HG03342 (cell line): Measurements from ENCODE around the gene DRC1.

ENCODE experiments used
- ATAC-seq: cut with Tn5 transposase; IDR thresholded peaks from one replicate; pipeline ENCODE4 v1.9.1; 2021; ENCODE audit warnings: mild to moderate bottlenecking, moderate library complexity; ENCODE audit not compliant: unreplicated experiment

Gene DRC1

DNA sequence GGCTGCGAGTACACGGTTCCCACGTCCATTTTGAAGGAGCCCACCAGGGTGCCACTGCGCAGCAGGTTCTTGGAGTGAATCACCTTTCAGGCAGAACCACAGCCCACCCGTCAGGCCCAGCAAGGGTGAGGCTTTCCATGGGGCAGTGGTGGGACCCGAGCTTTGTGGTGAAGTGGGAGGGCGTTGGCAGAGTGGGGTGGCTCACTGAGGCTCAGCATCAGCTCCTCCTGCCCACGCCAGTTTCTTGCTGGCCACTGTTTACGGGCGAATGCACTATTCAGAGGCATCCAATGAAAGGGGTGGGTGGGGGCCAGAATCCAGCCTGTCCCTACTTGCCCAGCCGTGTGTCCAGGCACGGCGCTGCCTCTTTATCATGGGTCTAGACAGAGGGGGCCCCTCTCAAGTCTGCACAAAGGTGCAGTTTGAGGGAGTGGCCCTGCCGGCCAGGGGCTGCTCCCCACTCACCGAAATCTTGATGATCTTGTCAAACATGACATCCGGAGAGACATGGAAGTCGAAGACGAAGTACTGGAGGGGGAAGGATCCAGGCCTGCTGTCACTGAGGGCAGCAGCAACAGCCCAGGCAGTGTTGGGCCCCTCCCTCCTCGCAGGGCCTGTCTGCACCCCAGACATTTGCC, 87.6 kb downstream of the DRC1 start:
- no peak for ATAC-seq

DNA sequence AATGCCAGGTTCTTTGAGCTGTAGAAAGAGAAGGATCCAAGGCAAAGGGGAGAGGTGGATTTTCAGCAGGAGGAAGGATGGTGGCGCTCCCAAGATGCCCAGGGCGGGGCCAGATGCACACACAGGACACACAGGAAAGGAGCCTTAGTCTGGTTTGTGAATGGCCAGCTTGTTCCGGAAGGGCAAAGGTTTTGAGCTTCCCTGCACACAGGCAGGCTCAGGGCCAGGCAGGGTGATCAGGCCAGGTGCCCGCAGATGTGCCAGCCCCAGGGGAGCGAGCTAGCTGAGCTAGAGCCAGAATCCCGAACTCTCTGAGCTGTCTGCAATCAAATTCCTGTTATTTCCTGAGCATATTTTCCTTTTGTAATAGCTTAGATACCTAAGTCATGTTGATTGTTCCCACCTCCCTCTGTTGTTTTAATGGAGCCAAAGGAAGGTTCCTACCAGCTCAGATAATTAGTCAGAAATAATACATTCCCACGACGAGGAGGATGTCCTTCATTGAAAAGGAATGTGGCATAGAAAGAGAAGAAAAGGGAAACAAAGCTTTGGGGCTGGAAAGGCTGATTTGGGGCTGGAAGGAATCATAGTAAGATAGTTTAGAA, 89.9 kb downstream of the DRC1 start:
- ATAC-seq: no peak

DNA sequence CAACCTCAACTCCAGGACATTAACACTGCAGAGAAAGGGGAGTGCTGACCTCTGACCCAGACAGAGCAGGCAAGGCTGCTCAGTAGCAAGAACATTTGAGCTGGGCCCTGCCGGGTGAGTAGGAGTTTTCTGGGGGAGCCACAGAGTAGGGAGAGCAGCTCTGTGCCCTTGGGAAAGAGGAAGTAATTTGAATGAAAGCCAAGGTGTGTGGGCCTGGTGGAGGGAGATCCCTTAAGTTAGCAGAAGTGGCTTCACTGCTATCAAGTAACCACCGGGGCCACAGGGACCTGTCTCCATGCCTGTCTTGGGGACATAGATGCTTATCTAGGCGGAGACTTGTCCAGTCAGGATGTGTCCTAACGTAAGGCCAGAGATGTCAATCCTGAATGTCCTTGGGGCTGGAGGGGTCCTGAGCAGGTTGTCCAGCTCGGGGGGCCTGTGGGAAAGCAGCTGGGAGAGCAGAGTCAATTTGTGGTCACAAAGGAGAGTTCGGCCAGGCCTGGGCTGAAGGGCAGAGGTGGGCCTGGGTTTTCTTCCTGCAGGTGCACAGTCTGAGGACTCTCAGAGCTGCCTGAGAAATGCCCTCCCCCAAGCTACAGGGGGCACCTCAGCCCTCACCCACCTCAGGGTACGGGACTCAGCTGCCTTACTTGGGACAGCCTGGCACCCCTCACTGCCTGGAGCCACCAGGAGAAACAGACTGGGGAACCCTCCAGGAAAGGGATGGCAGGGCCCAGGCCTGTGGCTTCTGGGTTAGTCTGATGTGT, 91.2 kb downstream of the DRC1 start:
- ATAC-seq: no peak

DNA sequence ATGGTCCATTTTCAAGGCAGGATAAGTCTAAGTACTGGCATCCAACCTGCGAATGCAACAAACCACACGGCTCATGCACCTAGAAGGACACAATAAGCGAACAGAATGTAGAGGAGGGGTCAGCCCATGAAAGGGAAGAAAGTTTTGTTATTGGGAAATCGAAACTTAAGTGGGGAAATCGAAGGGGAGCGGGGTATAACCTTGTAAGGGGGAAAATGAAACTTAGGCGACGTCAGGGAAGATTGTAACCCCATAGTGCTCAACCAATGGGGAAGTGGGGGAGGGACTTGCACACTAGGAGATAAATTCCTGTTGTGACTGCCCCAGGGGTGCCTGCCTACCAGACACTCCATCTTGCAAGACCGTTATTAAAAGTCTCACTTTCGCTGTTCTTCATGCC, 91.8 kb downstream of the DRC1 start:
- no peak for ATAC-seq

DNA sequence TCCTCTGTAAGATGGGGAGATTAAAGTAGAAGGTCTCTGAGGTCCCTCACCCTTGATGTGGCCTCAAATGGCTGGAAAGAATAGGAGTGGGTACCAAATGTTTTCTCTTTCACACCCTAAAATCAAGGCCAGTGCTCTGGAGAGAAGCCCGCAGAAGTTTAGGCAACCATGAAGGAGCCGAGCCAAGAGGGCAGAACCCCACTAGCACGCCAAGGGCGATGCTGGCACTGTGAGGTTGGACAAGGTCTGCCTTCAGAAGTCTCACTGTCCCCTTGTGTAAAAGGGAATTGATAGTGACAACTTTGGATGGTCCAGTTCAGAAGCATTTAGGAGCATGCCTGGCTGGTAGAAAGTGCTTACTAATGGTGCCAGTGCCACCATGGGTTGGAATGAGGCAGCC, 92.5 kb downstream of the DRC1 start:
- no peak for ATAC-seq

DNA sequence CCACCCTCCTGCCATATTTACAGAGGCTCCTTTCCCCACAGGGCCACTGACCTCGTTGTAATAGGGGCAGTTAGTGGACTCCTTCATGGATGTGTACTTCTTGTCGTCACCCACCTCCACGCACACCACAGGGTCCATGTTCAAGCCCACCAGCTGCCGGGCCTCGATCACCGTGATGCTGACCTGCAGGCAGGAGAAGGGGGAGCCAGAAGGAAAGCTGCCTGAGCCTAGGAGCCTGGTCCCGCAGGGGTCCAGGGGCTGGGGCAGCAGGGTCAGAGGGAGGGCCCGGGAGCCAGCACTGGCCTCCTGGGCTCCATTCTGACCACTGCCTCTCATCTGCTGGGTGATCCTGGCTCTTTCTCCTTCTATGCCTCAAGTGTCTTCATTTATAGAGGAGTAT, 93.2 kb downstream of the DRC1 start:
- no peak for ATAC-seq

DNA sequence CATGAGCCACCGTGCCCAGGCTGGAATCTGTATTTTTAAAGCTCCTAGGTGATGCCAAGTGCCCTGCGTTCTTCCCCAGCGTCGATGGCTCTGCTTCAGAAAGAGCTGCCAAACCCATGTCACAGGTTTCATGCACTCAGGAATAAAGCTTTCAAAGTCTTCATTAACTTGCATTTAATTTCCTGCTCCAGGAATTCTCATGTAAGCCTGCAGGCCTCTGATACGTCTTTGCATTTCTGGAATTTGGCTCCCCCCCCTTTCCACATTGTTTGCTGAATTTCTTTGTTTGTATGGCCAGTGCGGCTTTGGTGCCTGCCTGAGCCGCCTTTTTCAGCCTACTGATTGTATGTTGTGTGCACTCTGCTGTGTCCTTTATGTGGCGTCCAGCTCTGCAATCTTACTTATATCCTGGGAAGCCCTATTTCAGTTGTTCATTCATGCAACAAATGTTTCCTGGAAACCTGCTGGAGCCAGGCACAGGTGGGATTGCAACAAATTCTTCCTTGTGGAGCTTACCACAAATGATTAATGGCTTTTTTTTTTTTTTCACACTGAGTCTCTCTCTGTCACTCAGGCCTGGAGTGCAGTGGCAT, 94.1 kb downstream of the DRC1 start:
- ATAC-seq: no peak

DNA sequence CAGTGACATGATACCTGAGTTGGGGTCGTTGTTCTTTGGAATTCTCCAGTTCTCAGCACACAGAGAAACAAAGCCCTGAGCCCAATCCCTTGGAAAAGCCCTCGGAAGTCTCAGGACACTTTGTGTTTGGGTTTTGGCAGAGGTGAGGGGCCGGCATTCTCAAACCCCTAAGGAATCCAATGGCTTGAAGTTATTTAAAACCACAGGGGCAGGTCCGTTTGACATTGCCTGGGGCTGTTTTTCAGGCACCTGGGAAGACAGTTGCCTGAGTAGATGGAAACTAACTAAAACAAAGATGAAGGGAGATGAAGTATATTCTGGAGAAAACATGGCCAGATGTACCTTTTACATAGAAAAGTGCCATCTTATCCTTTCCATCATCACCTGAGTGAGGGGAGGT, 98.7 kb downstream of the DRC1 start:
- no peak for ATAC-seq

DNA sequence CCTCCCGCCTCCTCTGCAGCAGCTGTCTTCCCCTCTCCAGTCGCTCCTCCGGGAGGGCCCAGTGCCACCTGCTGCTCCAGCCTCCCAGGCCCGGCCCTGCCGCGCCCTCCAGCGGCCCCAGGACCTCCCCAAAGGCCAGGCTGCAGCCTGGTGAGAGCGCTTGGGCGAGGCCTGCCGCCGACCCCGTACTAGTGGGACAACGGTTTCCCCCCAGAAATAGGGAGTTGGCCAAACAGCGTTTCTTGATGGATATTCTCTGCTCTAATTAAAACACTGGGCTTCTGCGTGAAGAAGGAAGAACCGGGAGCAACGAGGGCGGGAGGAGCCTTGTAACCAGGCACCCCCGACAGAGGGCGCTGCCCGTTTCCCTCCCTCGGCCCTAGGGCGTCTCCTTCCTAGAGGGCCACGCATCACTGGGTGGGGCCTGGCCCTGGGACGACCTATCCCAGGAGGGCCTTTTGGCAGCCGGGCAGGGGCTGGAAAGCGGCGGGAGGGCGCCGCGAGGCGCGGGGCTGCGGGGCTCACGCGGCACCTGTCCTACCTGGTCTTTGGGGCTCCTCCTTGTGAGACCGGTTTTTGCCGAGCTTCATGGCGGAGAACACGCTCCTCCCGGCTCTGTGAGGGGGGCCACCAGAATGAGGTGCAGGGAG, 101.6 kb downstream of the DRC1 start:
- ATAC-seq: peak; percentile 77

DNA sequence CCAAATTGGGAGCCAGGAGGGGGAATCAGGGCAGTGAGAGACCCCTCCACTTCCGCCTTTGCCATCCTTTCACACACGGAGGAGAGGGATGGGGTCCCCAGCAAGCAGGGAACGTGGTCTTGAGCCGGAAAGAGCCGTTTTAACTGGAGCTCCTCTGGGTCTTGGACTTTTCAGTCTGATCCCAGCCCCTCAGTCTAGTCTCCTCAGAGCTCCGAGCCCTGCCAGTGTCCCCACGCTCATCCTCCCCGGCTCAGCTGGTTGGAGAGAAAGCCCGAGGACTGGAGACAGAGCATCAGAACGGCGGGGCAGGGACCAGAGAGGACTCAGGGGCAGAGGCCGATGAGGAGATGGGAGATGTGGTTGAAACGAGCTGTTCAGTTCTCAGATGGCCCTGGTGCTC, 102.3 kb downstream of the DRC1 start:
- ATAC-seq: no peak

DNA sequence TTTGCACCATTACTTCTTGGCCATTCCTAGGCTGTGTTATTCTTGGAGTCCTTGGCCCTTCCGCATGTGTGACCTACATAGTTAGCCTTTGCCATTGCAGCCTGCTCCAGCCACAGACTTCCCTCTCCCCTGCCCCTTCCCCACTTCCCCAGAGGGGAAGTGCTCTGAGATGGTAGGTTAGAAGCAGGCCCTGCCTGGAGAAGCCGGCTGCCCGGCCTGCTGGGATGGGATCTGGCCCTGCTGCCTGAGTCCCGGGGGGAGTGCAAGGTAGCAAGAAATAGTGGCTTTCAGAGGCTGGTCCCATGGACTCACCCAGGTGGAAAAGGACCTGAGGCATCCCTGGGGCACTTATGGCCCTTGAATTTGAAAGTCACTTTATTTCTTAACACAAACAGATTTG, 104.6 kb downstream of the DRC1 start:
- no peak for ATAC-seq
